ENCODE results near the gene NUDT5. TPM values are rescaled to one million over a fixed set of nuclear protein-coding genes. Genes with fewer than 3 reads are reported as not detected.

Gene NUDT5
- polyA plus RNA-seq, 1 donor (not counting 4 experiments of a cell fraction or from before 2014, with no cell fraction given), result 125 TPM

DNA sequence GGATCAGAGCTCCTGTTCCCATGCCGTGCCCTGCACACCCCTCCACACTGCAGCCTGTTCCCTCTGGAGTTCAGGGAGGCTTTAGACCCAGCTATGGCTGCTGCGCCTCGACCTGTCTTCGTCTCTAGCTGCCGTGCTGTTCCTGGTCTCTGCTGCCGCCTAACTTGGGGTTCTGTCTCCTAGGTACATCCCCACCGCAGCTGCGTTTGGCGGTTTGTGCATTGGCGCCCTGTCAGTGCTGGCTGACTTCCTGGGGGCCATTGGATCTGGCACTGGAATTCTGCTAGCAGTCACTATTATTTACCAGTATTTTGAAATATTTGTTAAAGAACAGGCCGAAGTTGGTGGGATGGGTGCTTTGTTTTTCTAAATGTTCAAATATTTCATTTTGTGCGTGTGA, 31.6 kb downstream of the NUDT5 start:
- H3K9ac ChIP-seq (ENCODE audit: control insufficient read depth, extremely low read depth, insufficient read depth, low read length), result no peak overlapping the region
- peaks cover 2% of the 10 kb centered on the region for H4K20me1 ChIP-seq (ENCODE audit: control insufficient read depth, extremely low read depth, insufficient read depth, low read length)
- no peak overlapping the region for H3K4me3 ChIP-seq (ENCODE audit: control insufficient read depth in 2 of 3, extremely low read depth in 1 of 3, insufficient read depth in 2 of 3, low read depth in 1 of 3, low read length in 3 of 3)
- no peaks in the 10 kb centered on the region for H3K9me1 ChIP-seq (ENCODE audit: control insufficient read depth, extremely low read depth, insufficient read depth, low read length)
- H3K27me3 ChIP-seq (ENCODE audit: control insufficient read depth, extremely low read depth, insufficient read depth, low read length), result no peaks in the 10 kb centered on the region
- no peaks in the 10 kb centered on the region for H3K4me1 ChIP-seq (ENCODE audit: control insufficient read depth, extremely low read depth, insufficient read depth, low read length)
- no peak overlapping the region for H2AFZ ChIP-seq (ENCODE audit: control insufficient read depth, low read length)
- no peak for TF ChIP-seq EZH2 (IDR thresholded peaks at IDR 0.05; ENCODE audit: low read length)
- TF ChIP-seq CTCF (optimal IDR thresholded peaks at IDR 0.05 in 1 of 3, IDR thresholded peaks at IDR 0.05 in 1 of 3, conservative IDR thresholded peaks at IDR 0.05 in 1 of 3; ENCODE audit: extremely low read depth in 1 of 3, insufficient read depth in 2 of 3, low read length in 3 of 3), result no peak
- FAIRE-seq (no peak), DNase-seq (ENCODE audit: low read depth, low spot score) (no peak)
- no peaks in the 10 kb centered on the region for H3K9me3 ChIP-seq (ENCODE audit: control insufficient read depth, low read depth, low read length)
- no peaks in the 10 kb centered on the region for H3K79me2 ChIP-seq (ENCODE audit: control insufficient read depth, insufficient read depth, low read length)
- H3K27ac ChIP-seq (ENCODE audit: control insufficient read depth, insufficient read depth, low read length), result no peak overlapping the region
- dilution Hi-C loops (cut with MboI; ENCODE audit: extremely low pct_ligation_motif_present, low sequenced_read_pairs), result no loop called here
- peaks cover 6 to 10% of the 10 kb centered on the region in 2 experiments for H3K36me3 ChIP-seq (ENCODE audit: control insufficient read depth in 2 of 2, extremely low read depth in 1 of 2, insufficient read depth in 2 of 2, low read length in 2 of 2)
- H3K4me2 ChIP-seq (ENCODE audit: control insufficient read depth, extremely low read depth, insufficient read depth, low read depth, low read length), result no peak overlapping the region

DNA sequence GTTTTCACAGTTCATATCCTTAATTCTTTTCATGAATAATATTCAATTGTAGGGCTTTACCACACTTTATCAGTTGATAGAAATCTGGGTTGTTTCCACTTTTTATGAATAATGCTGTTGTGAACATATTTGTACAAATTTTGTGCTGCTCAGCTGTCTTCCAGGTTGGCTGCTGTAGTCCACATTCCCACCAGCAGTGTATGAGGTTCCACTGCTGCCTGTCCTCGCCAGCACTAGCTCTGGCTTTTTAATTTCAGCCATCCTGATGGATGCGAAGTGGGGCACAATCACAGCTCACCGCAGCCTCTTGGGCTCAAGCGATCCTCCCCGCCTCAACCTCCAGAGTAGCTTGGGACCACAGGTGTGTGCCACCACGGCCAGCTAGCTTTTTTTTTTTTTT, 32.8 kb downstream of the NUDT5 start:
- Histone ChIP-seq H3K4me1 (ENCODE audit: control insufficient read depth, extremely low read depth, insufficient read depth, low read length) (no peaks in the 10 kb centered on the region), H3K4me2 (ENCODE audit: control insufficient read depth, extremely low read depth, insufficient read depth, low read depth, low read length) (no peak overlapping the region), H4K20me1 (ENCODE audit: control insufficient read depth, extremely low read depth, insufficient read depth, low read length) (peaks cover 2% of the 10 kb centered on the region), H3K27ac (ENCODE audit: control insufficient read depth, insufficient read depth, low read length) (no peak overlapping the region), H3K36me3 (ENCODE audit: control insufficient read depth in 2 of 2, extremely low read depth in 1 of 2, insufficient read depth in 2 of 2, low read length in 2 of 2) (peaks cover 6 to 13% of the 10 kb centered on the region in 2 experiments), H3K9ac (ENCODE audit: control insufficient read depth, extremely low read depth, insufficient read depth, low read length) (no peak overlapping the region), H3K9me3 (ENCODE audit: control insufficient read depth, low read depth, low read length) (no peaks in the 10 kb centered on the region), H3K4me3 (ENCODE audit: control insufficient read depth in 2 of 3, extremely low read depth in 1 of 3, insufficient read depth in 2 of 3, low read depth in 1 of 3, low read length in 3 of 3) (no peak overlapping the region), H3K27me3 (ENCODE audit: control insufficient read depth, extremely low read depth, insufficient read depth, low read length) (no peaks in the 10 kb centered on the region), H2AFZ (ENCODE audit: control insufficient read depth, low read length) (no peak overlapping the region), H3K9me1 (ENCODE audit: control insufficient read depth, extremely low read depth, insufficient read depth, low read length) (no peaks in the 10 kb centered on the region), H3K79me2 (ENCODE audit: control insufficient read depth, insufficient read depth, low read length) (no peaks in the 10 kb centered on the region)
- DNase-seq (ENCODE audit: low read depth, low spot score) (no peak), FAIRE-seq (no peak)
- no peak for TF ChIP-seq EZH2 (IDR thresholded peaks at IDR 0.05; ENCODE audit: low read length)
- no peak for TF ChIP-seq CTCF (optimal IDR thresholded peaks at IDR 0.05 in 1 of 3, IDR thresholded peaks at IDR 0.05 in 1 of 3, conservative IDR thresholded peaks at IDR 0.05 in 1 of 3; ENCODE audit: extremely low read depth in 1 of 3, insufficient read depth in 2 of 3, low read length in 3 of 3)
- dilution Hi-C loops (cut with MboI; ENCODE audit: extremely low pct_ligation_motif_present, low sequenced_read_pairs), result no loop called here
